ENCODE measurements around the gene KBTBD12. TPM values are rescaled to one million over a fixed set of nuclear protein-coding genes. Genes with fewer than 3 reads are reported as not detected.
A peak's percentile ranks its signal among the peaks of the same experiment; 100 is the strongest.

Gene KBTBD12
- total and polyA plus RNA-seq, 2 donors = 1.1 to 2.7 TPM

DNA sequence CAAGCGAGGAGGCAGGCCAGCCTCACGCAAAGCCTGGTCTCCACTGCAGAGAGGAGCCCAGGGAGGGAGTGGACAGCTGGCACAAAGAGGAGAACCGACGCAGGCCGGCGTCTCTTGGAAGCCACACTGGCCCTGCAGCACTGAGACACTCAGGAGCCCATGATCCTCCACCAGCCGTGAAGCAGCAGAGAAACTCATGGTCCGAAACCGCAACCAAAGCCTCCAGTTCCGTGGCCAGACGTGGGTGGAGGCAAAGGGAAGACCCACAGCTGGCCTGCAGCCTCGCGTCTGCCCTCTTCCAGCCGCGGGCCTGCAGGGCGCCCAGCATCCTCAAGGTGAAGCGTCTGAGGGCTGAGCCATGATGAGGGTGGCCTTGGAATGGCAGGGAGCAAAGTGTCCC lies 75.0 kb downstream of the KBTBD12 start:
- Histone ChIP-seq H3K4me3 (ENCODE audit: low read depth, low read length) (no peak overlapping the region), H3K36me3 (ENCODE audit: insufficient read depth) (no peaks in the 10 kb centered on the region), H3K27ac (ENCODE audit: low read depth) (no peak overlapping the region), H3K4me1 (ENCODE audit: insufficient read depth) (no peaks in the 10 kb centered on the region)
- WGBS = 95% methylated on average over 17 of the region's 17 CpGs
- DNase-seq (ENCODE audit: extremely low spot score) = no peak

DNA sequence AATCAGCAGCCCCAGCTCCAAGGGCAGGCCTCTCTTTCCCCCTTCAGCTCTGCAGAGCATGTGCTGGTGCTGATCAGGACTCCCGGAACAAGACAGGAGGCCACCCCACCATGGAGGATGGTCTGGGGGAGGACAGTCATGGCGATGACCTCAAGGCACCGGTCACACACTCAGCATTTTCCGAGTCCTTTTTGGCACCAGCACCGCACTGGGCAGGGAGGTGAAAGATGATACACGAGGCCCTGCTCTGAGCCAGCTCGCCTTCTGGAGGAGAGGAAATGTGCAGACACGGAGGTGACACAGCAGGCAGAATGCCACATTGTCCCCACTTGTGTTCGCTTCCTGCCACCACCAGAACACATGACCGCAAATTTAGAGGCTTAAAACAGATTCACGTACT lies 75.4 kb downstream of the KBTBD12 start:
- no peak for DNase-seq (ENCODE audit: extremely low spot score)
- 81% methylated on average over 11 of the region's 11 CpGs for WGBS
- Histone ChIP-seq H3K4me3 (ENCODE audit: low read depth, low read length) (no peak overlapping the region), H3K27ac (ENCODE audit: low read depth) (no peak overlapping the region), H3K36me3 (ENCODE audit: insufficient read depth) (no peaks in the 10 kb centered on the region), H3K4me1 (ENCODE audit: insufficient read depth) (no peaks in the 10 kb centered on the region)

DNA sequence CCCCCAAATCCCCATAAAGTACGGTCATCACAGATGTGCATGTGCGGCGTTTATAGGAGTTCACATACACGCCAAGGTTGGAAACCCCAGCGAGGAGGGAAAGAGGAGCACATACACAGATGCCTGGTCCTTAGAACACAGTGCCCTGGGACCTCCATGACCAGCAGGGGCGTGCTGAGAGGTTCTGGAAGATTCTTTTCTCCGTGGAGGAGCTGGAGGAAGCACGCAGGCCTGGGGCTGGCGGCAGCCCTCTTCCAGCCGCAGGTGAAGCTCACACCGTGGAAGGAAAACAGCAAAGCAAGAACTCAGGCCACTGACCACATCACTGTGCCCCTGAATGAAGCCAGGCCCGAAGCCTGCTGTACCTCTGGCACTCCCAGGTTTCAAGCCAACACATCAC lies 76.2 kb downstream of the KBTBD12 start:
- 92% methylated on average over 12 of the region's 12 CpGs for WGBS
- Histone ChIP-seq H3K27ac (ENCODE audit: low read depth) (no peak overlapping the region), H3K4me1 (ENCODE audit: insufficient read depth) (no peaks in the 10 kb centered on the region), H3K4me3 (ENCODE audit: low read depth, low read length) (no peak overlapping the region), H3K36me3 (ENCODE audit: insufficient read depth) (no peaks in the 10 kb centered on the region)
- no peak for DNase-seq (ENCODE audit: extremely low spot score)

DNA sequence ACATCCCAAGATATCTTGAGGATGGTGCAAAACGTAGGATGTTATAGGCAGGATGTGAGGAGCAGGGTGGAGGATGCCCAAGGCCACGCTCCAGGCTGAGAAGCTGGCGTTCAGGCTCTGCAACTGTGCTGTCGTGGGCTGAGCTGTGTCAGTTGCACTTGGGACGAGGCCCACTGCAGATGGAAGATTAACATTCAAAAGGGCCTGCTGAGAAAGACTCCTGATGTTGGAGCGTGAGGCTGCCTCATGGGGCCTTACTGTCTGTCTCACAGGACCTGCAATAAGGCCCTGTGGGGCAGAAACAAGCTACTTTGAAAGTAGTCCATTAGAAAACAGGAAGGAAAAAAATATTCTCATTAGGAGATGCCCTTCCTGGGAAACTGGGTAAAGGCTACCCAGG lies 76.6 kb downstream of the KBTBD12 start:
- no peaks in the 10 kb centered on the region for H3K4me1 ChIP-seq (ENCODE audit: insufficient read depth)
- WGBS = 74% methylated on average over 6 of the region's 6 CpGs
- no peak for DNase-seq (ENCODE audit: extremely low spot score)

DNA sequence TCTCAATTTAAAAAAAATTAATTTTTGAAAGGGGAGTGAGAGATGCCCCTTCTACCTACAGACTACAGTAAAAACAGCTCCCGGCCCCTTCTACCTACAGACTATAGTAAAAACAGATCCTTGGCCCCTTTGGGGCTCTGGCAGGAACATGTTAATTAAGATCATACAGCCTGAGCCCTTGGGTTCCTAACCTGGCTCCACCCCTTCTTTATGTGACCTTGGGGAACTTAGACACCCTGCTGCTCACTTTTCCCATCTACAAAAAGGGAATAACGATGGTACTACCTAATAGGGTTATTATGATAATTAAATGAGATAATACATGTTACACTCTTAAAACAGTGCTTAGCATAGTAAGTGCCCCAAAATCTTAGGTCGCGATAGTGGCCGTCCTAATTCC lies 77.1 kb downstream of the KBTBD12 start:
- no peak for DNase-seq (ENCODE audit: extremely low spot score)
- no peak overlapping the region for H3K27ac ChIP-seq (ENCODE audit: low read depth)
- H3K4me3 ChIP-seq (ENCODE audit: low read depth, low read length) = no peak overlapping the region
- no peaks in the 10 kb centered on the region for H3K36me3 ChIP-seq (ENCODE audit: insufficient read depth)
- 83% methylated on average over 5 of the region's 5 CpGs for WGBS
- no peaks in the 10 kb centered on the region for H3K4me1 ChIP-seq (ENCODE audit: insufficient read depth)

More for the DNA sequence above, 76.6 kb downstream of the KBTBD12 start:
- H3K27ac ChIP-seq (ENCODE audit: low read depth) = no peak overlapping the region
- no peak overlapping the region for H3K4me3 ChIP-seq (ENCODE audit: low read depth, low read length)
- H3K36me3 ChIP-seq (ENCODE audit: insufficient read depth) = no peaks in the 10 kb centered on the region

DNA sequence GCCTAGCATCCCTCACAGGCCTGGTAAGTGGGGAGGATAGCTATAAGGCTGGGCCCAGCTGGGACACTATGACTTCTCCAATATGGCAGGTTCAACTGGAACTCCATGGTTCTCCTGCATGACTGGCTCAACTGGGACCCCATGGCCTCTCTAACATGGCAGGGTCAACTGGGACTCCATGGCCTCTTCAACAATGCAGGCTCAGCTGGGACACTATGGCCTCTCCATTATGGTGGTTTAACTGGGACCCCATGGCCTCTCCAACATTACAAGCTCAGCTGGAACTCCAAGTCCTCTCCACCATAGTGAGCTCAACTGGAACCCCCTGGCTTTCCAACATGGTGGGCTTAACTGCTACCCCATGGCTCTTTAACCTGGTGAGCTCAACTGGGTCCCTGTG lies 79.0 kb downstream of the KBTBD12 start:
- H3K4me1 ChIP-seq (ENCODE audit: insufficient read depth) = no peaks in the 10 kb centered on the region
- no peak for DNase-seq (ENCODE audit: extremely low spot score)

DNA sequence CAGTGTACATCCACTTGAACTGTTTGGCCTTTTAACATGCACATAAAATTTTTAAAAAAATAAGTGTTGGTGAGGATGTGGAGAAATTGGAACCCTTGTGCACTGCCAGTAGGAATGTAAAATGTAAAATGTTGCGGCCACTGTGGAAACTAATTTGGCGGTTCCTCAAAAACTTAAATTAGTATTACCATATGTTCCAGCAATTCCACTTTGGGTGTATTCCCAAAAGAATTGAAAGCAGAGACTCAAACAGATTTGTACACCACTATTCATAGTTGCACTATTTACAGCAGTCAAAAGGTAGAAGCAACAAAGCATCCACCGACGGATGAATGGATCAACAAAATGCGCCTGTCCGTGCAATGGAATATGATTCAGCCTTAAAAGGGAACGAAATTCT lies 82.0 kb downstream of the KBTBD12 start:
- no peak for DNase-seq (ENCODE audit: extremely low spot score)
- H3K4me1 ChIP-seq (ENCODE audit: insufficient read depth) = no peaks in the 10 kb centered on the region
- 91% methylated on average over 7 of the region's 7 CpGs for WGBS
- H3K4me3 ChIP-seq (ENCODE audit: low read depth, low read length) = no peak overlapping the region
- H3K27ac ChIP-seq (ENCODE audit: low read depth) = no peak overlapping the region
- no peaks in the 10 kb centered on the region for H3K36me3 ChIP-seq (ENCODE audit: insufficient read depth)

More for the DNA sequence above, 79.0 kb downstream of the KBTBD12 start:
- Histone ChIP-seq H3K4me3 (ENCODE audit: low read depth, low read length) (no peak overlapping the region), H3K27ac (ENCODE audit: low read depth) (no peak overlapping the region), H3K36me3 (ENCODE audit: insufficient read depth) (no peaks in the 10 kb centered on the region)

DNA sequence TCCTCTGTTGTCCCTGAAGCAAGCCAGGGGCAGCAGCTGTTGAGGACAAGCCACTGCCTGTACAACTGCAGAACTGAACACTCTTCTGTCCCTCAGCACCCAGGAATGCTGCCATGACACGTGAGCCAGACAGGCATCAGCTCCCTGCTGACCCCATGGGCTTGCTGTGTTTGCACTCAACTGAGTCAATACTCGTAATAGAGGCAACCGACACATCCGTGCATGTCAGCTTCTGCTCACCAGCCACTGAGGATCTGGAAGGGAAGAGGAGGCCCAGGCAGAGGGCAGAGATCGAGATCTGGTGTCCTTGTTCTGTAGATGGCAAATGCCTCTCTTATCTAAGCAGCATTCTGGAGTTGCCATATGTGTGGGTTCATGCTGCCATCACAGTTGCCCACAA lies 82.9 kb downstream of the KBTBD12 start:
- no peaks in the 10 kb centered on the region for H3K4me1 ChIP-seq (ENCODE audit: insufficient read depth)
- H3K36me3 ChIP-seq (ENCODE audit: insufficient read depth) = no peaks in the 10 kb centered on the region
- DNase-seq (ENCODE audit: extremely low spot score) = peak; percentile 59
- WGBS = 72% methylated on average over 5 of the region's 5 CpGs
- H3K27ac ChIP-seq (ENCODE audit: low read depth) = no peak overlapping the region
- H3K4me3 ChIP-seq (ENCODE audit: low read depth, low read length) = no peak overlapping the region

DNA sequence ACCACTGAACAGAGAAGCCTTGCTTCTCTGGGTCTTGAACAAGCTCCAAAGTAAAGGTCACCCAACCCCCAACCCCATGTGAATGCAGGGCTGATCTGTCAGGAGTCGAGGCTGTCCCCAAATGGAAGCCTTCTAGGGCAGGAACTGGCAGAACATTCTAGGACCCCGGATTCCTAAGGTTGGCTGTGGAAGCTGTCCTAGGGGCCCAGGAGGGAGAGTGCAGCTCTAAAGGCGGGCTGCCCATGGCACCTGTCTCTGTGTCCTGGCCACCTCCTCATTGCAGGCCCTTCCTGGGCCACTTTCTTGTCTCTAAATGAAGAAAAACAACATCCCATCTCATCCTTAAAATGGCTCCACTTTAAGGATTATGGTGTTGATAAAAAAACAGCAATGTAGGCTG lies 83.6 kb downstream of the KBTBD12 start:
- Histone ChIP-seq H3K4me3 (ENCODE audit: low read depth, low read length) (no peak overlapping the region), H3K4me1 (ENCODE audit: insufficient read depth) (no peaks in the 10 kb centered on the region), H3K27ac (ENCODE audit: low read depth) (no peak overlapping the region), H3K36me3 (ENCODE audit: insufficient read depth) (no peaks in the 10 kb centered on the region)
- WGBS = 85% methylated on average over 3 of the region's 3 CpGs
- DNase-seq (ENCODE audit: extremely low spot score) = no peak

DNA sequence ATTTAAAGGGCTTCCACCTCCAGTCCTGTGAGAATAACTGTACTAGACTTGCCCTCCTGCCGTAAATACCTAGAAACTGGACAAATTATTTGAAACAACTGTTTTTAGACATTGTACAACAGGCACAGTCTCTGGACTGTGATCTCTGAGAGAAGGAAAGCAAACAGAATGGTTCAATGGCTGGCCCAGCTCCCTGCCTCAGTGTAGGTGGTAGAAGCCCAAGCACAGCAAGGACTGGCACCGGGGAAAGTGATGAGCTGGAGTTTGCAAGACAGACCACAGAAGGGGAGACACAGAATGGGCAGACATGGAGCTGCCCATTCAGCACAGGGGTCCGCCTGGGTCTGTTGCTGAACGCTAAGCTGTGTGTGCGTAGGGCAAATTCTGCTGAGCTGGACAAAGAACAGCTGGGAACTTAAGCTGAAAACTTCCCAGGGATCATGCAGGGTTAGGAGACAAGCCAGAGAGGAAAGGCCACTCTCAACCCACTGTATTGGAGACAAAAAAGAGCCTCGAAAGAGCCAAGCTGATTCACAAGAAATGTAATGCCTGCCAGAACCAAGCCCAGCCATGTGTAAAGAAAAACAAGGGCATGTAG lies 84.6 kb downstream of the KBTBD12 start:
- DNase-seq (ENCODE audit: extremely low spot score) = no peak
- WGBS = 88% methylated on average over 6 of the region's 6 CpGs
- Histone ChIP-seq H3K36me3 (ENCODE audit: insufficient read depth) (no peaks in the 10 kb centered on the region), H3K4me3 (ENCODE audit: low read depth, low read length) (no peak overlapping the region), H3K4me1 (ENCODE audit: insufficient read depth) (no peaks in the 10 kb centered on the region), H3K27ac (ENCODE audit: low read depth) (no peak overlapping the region)

DNA sequence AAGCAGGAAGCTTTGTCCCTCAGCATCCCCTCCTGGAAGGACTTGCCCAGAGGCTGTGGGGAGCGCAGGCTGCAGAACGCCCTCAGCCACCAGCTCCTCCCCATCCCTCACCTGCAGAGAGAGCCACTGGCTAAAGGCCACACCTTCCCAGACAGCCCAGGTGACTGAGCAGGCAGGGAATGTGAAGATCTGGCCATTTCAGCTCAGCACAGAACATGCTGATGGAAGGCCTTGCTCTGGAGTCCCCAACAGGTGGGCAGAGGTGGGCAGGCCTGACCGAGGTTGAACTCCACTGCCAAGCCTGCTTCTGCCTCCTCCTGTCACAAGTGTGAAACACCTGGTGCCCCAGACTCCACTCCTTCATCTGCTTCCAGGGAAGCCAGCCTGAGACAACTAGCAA lies 86.5 kb downstream of the KBTBD12 start:
- H3K27ac ChIP-seq (ENCODE audit: low read depth) = no peak overlapping the region
- H3K4me1 ChIP-seq (ENCODE audit: insufficient read depth) = no peaks in the 10 kb centered on the region
- H3K4me3 ChIP-seq (ENCODE audit: low read depth, low read length) = no peak overlapping the region
- DNase-seq (ENCODE audit: extremely low spot score) = no peak
- no peaks in the 10 kb centered on the region for H3K36me3 ChIP-seq (ENCODE audit: insufficient read depth)
- 44% methylated on average over 3 of the region's 3 CpGs for WGBS

DNA sequence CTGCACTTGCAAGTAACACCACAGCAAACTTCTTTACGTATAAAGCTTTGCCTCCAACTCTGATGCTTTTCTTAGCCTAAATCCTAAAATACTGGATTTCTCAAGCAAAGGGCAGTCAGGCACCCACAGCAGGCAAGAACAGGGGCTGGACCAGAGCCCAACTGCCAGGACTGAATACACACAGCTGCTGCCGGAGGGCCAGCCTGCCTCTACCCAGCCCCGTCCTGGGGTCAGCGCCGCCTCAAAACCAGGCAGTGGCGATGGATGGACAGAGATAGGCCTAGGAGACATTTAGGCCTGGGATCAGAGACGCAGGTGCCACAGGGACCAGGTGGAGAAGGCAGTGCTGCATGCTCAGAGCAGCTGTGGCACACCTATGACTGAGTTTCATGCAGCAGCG lies 89.6 kb downstream of the KBTBD12 start:
- Histone ChIP-seq H3K36me3 (ENCODE audit: insufficient read depth) (no peaks in the 10 kb centered on the region), H3K27ac (ENCODE audit: low read depth) (no peak overlapping the region), H3K4me1 (ENCODE audit: insufficient read depth) (no peaks in the 10 kb centered on the region), H3K4me3 (ENCODE audit: low read depth, low read length) (no peak overlapping the region)
- DNase-seq (ENCODE audit: extremely low spot score) = no peak
- 77% methylated on average over 8 of the region's 8 CpGs for WGBS

DNA sequence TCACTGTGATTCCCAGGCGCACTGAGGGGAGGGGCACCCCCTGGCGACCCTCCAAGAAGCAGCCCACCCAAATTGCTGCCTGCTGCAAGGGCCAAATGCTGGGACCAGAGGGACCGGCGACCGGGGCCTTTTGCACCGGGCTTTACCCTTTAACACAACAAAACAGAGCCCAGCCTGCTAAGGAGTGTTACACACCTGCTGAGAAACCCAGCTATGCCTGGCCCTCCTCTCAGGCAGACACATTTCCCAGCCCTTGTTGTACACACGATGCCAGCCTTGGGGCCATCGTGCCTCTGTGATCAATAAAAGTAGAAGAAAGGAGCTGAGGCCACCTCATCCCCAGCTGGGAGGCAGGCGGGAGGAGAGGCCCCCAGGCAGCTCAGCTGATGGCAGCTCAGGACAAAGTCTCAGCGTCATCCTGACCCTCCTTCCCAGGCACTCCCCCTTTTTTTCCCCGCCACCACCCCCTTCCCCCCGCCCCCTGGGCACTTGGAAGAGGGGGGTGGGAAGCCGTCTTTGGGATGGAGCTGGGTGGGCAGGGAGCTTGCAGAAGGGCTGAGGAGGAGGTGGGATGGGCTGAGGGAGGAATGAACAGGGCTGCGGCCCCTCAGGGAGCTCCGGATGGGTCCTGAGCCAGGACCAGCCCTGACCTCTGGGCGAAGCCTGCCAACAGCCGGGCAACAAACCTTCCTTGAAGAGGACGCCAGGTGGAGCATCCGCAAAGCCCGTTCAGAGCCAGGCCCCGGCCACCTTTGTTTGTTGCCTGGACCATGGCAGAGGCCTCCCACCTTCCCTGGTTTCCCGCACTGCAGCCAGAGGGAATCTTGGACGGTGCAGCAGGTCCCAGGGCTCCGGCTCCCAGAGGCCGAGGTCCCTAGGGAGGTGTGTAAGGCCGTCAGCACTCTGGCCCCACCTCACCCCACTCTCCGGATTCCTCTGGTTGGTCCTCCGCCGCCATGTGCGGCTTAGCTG lies 91.3 kb downstream of the KBTBD12 start:
- Histone ChIP-seq H3K4me1 (ENCODE audit: insufficient read depth) (no peaks in the 10 kb centered on the region), H3K27ac (ENCODE audit: low read depth) (no peak overlapping the region), H3K36me3 (ENCODE audit: insufficient read depth) (no peaks in the 10 kb centered on the region), H3K4me3 (ENCODE audit: low read depth, low read length) (no peak overlapping the region)
- 49% methylated on average over 30 of the region's 30 CpGs for WGBS
- no peak for DNase-seq (ENCODE audit: extremely low spot score)

DNA sequence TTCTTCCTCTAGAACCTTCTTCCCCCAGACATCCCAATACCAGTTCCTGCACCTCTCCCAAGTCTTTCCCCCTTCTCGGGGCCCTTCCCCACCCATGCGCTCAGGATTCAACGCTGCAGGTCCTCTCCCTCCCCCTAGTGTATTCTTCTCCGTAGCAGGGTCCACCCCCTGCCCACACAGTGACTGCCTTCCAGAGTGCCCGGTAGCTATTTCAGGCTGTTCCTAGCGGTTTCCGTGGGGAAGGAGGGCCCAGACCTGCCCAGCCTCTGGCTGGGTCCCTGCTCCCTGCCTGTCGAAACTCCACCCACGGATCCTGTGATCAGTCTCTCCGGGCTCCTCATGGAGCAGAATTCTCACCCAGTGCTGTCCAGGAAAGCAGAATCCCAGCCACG lies 92.0 kb downstream of the KBTBD12 start:
- H3K27ac ChIP-seq (ENCODE audit: low read depth) = no peak overlapping the region
- no peak overlapping the region for H3K4me3 ChIP-seq (ENCODE audit: low read depth, low read length)
- H3K36me3 ChIP-seq (ENCODE audit: insufficient read depth) = no peaks in the 10 kb centered on the region
- WGBS = 52% methylated on average over 11 of the region's 11 CpGs
- DNase-seq (ENCODE audit: extremely low spot score) = no peak
- H3K4me1 ChIP-seq (ENCODE audit: insufficient read depth) = no peaks in the 10 kb centered on the region

Measured in urinary bladder (tissue), 4 donors.